Measurements from ENCODE around the gene SHROOM3. TPM values are rescaled to one million over a fixed set of nuclear protein-coding genes. Genes with fewer than 3 reads are reported as not detected.

SHROOM3 gene
- total and polyA plus RNA-seq, 4 donors = 4.7 to 25.8 (median 8.7) TPM

- WGBS = 98% methylated on average over 26 of the region's 26 CpGs
- DNase-seq (ENCODE audit: low spot score) = no peak
- H3K27ac ChIP-seq (ENCODE audit: low read depth in 1 of 2, low read length in 2 of 2) = no peak overlapping the region
- no peaks in the 10 kb centered on the region for H3K27me3 ChIP-seq (ENCODE audit: control insufficient read depth in 4 of 4, insufficient read depth in 4 of 4, low read length in 3 of 4)
- no peak overlapping the region for H3K4me3 ChIP-seq (ENCODE audit: low read depth in 1 of 3, low read length in 3 of 3)
- H3K36me3 ChIP-seq (ENCODE audit: control insufficient read depth in 4 of 4, insufficient read depth in 3 of 4, low read depth in 1 of 4, low read length in 3 of 4) = peaks cover 13 to 19% (median 16%) of the 10 kb centered on the region in 4 donors
- H3K9ac ChIP-seq (ENCODE audit: low read depth in 1 of 2, low read length in 2 of 2) = no peak overlapping the region
- no peaks in the 10 kb centered on the region for H3K9me3 ChIP-seq (ENCODE audit: control insufficient read depth in 4 of 4, low read length in 3 of 4)
- H3K4me1 ChIP-seq (ENCODE audit: control insufficient read depth in 4 of 4, insufficient read depth in 4 of 4, low read length in 3 of 4) = no peaks in the 10 kb centered on the region
- no peak for TF ChIP-seq GABPA (IDR thresholded peaks at IDR 0.05 in 1 of 2, conservative IDR thresholded peaks at IDR 0.05 in 1 of 2)
- TF ChIP-seq REST (IDR thresholded peaks at IDR 0.05) = no peak
- TF ChIP-seq EGR1 (IDR thresholded peaks at IDR 0.05; ENCODE audit: low read depth in 2 of 2) = no peak
- TF ChIP-seq YY1 (IDR thresholded peaks at IDR 0.05) = no peak
- TF ChIP-seq ZBTB33 (IDR thresholded peaks at IDR 0.05) = no peak
- no peak for TF ChIP-seq HNF4G (IDR thresholded peaks at IDR 0.05)
- TF ChIP-seq SP1 (IDR thresholded peaks at IDR 0.05) = no peak
- TF ChIP-seq MAX (IDR thresholded peaks at IDR 0.05) = no peak
- no peak for TF ChIP-seq FOXA1 (IDR thresholded peaks at IDR 0.05)
- TF ChIP-seq RAD21 (IDR thresholded peaks at IDR 0.05) = no peak
- TF ChIP-seq TAF1 (conservative IDR thresholded peaks at IDR 0.05) = no peak
These were observed 306.6 kb downstream of the SHROOM3 start for GRCh38 chr4:76741663-76742020.

GRCh38 chr4:76744241-76744921 lies 309.4 kb downstream of the SHROOM3 start:
- H3K36me3 ChIP-seq (ENCODE audit: control insufficient read depth in 4 of 4, insufficient read depth in 3 of 4, low read depth in 1 of 4, low read length in 3 of 4) = peaks cover 8 to 13% (median 10%) of the 10 kb centered on the region in 4 donors
- TF ChIP-seq HNF4G (IDR thresholded peaks at IDR 0.05) (no peak), YY1 (IDR thresholded peaks at IDR 0.05) (no peak), HNF4A (conservative IDR thresholded peaks at IDR 0.05) (no peak), SP1 (IDR thresholded peaks at IDR 0.05) (no peak), TAF1 (conservative IDR thresholded peaks at IDR 0.05) (no peak), MAX (IDR thresholded peaks at IDR 0.05) (no peak), FOXA1 (IDR thresholded peaks at IDR 0.05) (no peak), RAD21 (IDR thresholded peaks at IDR 0.05) (no peak), GABPA (IDR thresholded peaks at IDR 0.05 in 1 of 2, conservative IDR thresholded peaks at IDR 0.05 in 1 of 2) (no peak), CTCF (IDR thresholded peaks at IDR 0.05; ENCODE audit: low read depth, low read length, missing input control) (no peak), JUND (IDR thresholded peaks at IDR 0.05) (no peak)
- no peak for DNase-seq (ENCODE audit: low spot score)

More at GRCh38 chr4:76744241-76744921, 309.4 kb downstream of the SHROOM3 start:
- no peak overlapping the region for H3K9ac ChIP-seq (ENCODE audit: low read depth in 1 of 2, low read length in 2 of 2)
- no peak overlapping the region for H3K27ac ChIP-seq (ENCODE audit: low read depth in 1 of 2, low read length in 2 of 2)
- no peaks in the 10 kb centered on the region for H3K27me3 ChIP-seq (ENCODE audit: control insufficient read depth in 4 of 4, insufficient read depth in 4 of 4, low read length in 3 of 4)
- no peak overlapping the region for H3K4me3 ChIP-seq (ENCODE audit: low read depth in 1 of 3, low read length in 3 of 3)
- 94% methylated on average over 1 of the region's 1 CpG for WGBS
- H3K4me1 ChIP-seq (ENCODE audit: control insufficient read depth in 4 of 4, insufficient read depth in 4 of 4, low read length in 3 of 4) = peaks cover 2 to 14% (median 4%) of the 10 kb centered on the region in 4 donors
- no peaks in the 10 kb centered on the region for H3K9me3 ChIP-seq (ENCODE audit: control insufficient read depth in 4 of 4, low read length in 3 of 4)

Data from liver (tissue), 9 donors.